GM23338 (cell line): Measurements from ENCODE around the gene DCDC1. TPM values are rescaled to one million over a fixed set of nuclear protein-coding genes. Genes with fewer than 3 reads are reported as not detected.

Source experiments
- CREB1 ChIP-seq: fragments of 250-450 bp; sonication (Bioruptor Pico); IDR thresholded peaks from 2 replicates; pipeline ENCODE4 v1.5.0; 2020; ENCODE audit warnings: low read depth, mild to moderate bottlenecking, moderate library complexity
- CTCF ChIP-seq, 2 experiments: fragments of 200-600 bp in 1 of 2; sonication (generic) in 1 of 2; conservative IDR thresholded peaks; 2 replicates each; pipeline versions ENCODE4 v1.5.1 to v1.6.1; 2016 to 2017; ENCODE audit warnings: antibody characterized with exemption in 2 of 2, low read depth in 2 of 2, mild to moderate bottlenecking in 2 of 2, moderate library complexity in 1 of 2
- JUNB ChIP-seq: IDR thresholded peaks from one replicate; pipeline ENCODE4 v1.6.1; 2016; ENCODE audit warnings: antibody characterized with exemption; ENCODE audit not compliant: unreplicated experiment
- NANOG ChIP-seq: IDR thresholded peaks from 2 replicates; pipeline ENCODE4 v1.6.1; 2016; ENCODE audit warnings: antibody characterized with exemption, borderline replicate concordance
- POLR2AphosphoS5 ChIP-seq: IDR thresholded peaks from 2 replicates; pipeline ENCODE4 v1.6.1; 2016; ENCODE audit warnings: antibody characterized with exemption, low read depth
- REST ChIP-seq: IDR thresholded peaks from one replicate; pipeline ENCODE4 v1.6.1; 2018; ENCODE audit warnings: antibody characterized with exemption; ENCODE audit not compliant: unreplicated experiment
- ZNF331 ChIP-seq: fragments of 250-450 bp; sonication (Bioruptor Pico); IDR thresholded peaks from 2 replicates; pipeline ENCODE4 v1.5.0; 2020; ENCODE audit warnings: low read depth, mild to moderate bottlenecking, moderate library complexity
- ZNF462 ChIP-seq: fragments of 250-450 bp; sonication (Bioruptor Pico); IDR thresholded peaks from 2 replicates; pipeline ENCODE4 v1.5.0; 2020; ENCODE audit warnings: mild to moderate bottlenecking, moderate library complexity
- polyA plus RNA-seq: library from polyadenylated mRNA; unstranded; fragments of >200 nt; fragmentation: Nextera tagmentation; extraction: Ambion mirVana; gene quantifications from 2 replicates; pipeline ENCODE4 v1.2.1, GENCODE V29; 2016
- total RNA-seq: library from RNA; depleted of rRNA; stranded (reverse); fragments of >200 nt; shearing (Covaris generic); gene quantifications from 2 replicates; pipeline ENCODE4 v1.2.3, GENCODE V29; 2014

DCDC1 gene
- total and polyA plus RNA-seq, 2 experiments from 2014 or later, result 0.56 to 0.58 TPM

GRCh38 chr11:30875806-30876205 lies 493.7 kb downstream of the DCDC1 start (continued):
- TF ChIP-seq ZNF462 (CRISPR knock-in tag) (no peak), REST (no peak), POLR2AphosphoS5 (no peak), JUNB (no peak), CREB1 (CRISPR knock-in tag) (no peak), ZNF331 (CRISPR knock-in tag) (no peak), CTCF (conservative IDR thresholded peaks at IDR 0.05; ENCODE audit: low read depth in 2 of 2) (no peak), NANOG (no peak)
